PC-9 (cell line): Measurements from ENCODE around the gene RNF227. TPM values are rescaled to one million over a fixed set of nuclear protein-coding genes. Genes with fewer than 3 reads are reported as not detected.

Experiments
- BruUV-seq: library from RNA; stranded (reverse); fragments of 400-500 nt; replicated peaks from 2 replicates; lab custom pipeline; 2021; lab: Mats Ljungman, UMichigan
- CTCF ChIA-PET: fragments of 300-600 bp; sonication (Branson Sonifier 250); formaldehyde crosslinking; loops from one replicate; lab custom pipeline; 2022; ENCODE audit warnings: antibody characterized with exemption; lab: Charles Lee
- POLR2A ChIA-PET: fragments of 300-600 bp; sonication (Branson Sonifier 250); formaldehyde crosslinking; loops from one replicate; lab custom pipeline; 2022; ENCODE audit warnings: antibody characterized with exemption; ENCODE audit not compliant: unreplicated experiment; lab: Charles Lee
- DNase-seq, 2 experiments: peaks; one replicate each; pipeline versions ENCODE4 v3.0.0 to v3.0.0-alpha.2; 2015 to 2022; ENCODE audit warnings: mixed read lengths in 1 of 2
- H2AFZ ChIP-seq: fragments of 200-600 bp; sonication (generic); 2 replicates; pipeline ENCODE4 v1.8.1; 2017; ENCODE audit warnings: antibody characterized with exemption
- H3F3A ChIP-seq: fragments of 200-600 bp; sonication (generic); 2 replicates; pipeline ENCODE4 v1.8.1; 2017; ENCODE audit warnings: antibody characterized with exemption, mild to moderate bottlenecking, low read depth; ENCODE audit not compliant: insufficient read depth
- H3K27ac ChIP-seq: fragments of 200-600 bp; sonication (generic); 2 replicates; pipeline ENCODE4 v1.6.1; 2016; ENCODE audit warnings: mixed run types
- H3K27me3 ChIP-seq: fragments of 200-600 bp; sonication (generic); 2 replicates; pipeline ENCODE4 v1.6.1; 2016; ENCODE audit warnings: low read depth, mixed run types; ENCODE audit not compliant: insufficient read depth
- H3K36me3 ChIP-seq: fragments of 200-600 bp; sonication (generic); 2 replicates; pipeline ENCODE4 v1.6.1; 2016; ENCODE audit warnings: low read depth, mixed run types
- H3K4me1 ChIP-seq: fragments of 200-600 bp; sonication (generic); replicated peaks from 2 replicates; pipeline ENCODE4 v1.6.1; 2016; ENCODE audit warnings: mixed run types; ENCODE audit not compliant: insufficient read depth
- H3K4me2 ChIP-seq: fragments of 200-600 bp; sonication (generic); 2 replicates; pipeline ENCODE4 v1.6.1; 2017; ENCODE audit warnings: mixed run types
- H3K4me3 ChIP-seq: fragments of 200-600 bp; sonication (generic); 2 replicates; pipeline ENCODE4 v1.6.1; 2016; ENCODE audit warnings: mixed run types
- H3K79me2 ChIP-seq: fragments of 200-600 bp; sonication (generic); 2 replicates; pipeline ENCODE4 v1.6.1; 2017; ENCODE audit warnings: low read depth, mixed run types
- H3K9me2 ChIP-seq: fragments of 200-600 bp; sonication (generic); 2 replicates; pipeline ENCODE4 v1.8.1; 2017; ENCODE audit warnings: mild to moderate bottlenecking; ENCODE audit not compliant: insufficient read depth
- H3K9me3 ChIP-seq: fragments of 200-600 bp; sonication (generic); 2 replicates; pipeline ENCODE4 v1.8.1; 2016; ENCODE audit warnings: low read depth; ENCODE audit not compliant: insufficient read depth
- H4K20me1 ChIP-seq: fragments of 200-600 bp; sonication (generic); 2 replicates; pipeline ENCODE4 v1.8.1; 2017; ENCODE audit not compliant: insufficient read depth
- EZH2 ChIP-seq: fragments of 200-600 bp; sonication (generic); IDR thresholded peaks from 2 replicates; pipeline ENCODE4 v1.8.0; 2017; ENCODE audit warnings: antibody characterized with exemption, low read depth
- intact Hi-C: fragments of 100-400 bp; cut with micrococcal nuclease; formaldehyde crosslinking; loops from one replicate; pipeline ENCODE4 v1.10.0; 2022; ENCODE audit not compliant: unreplicated experiment
- total RNA-seq: library from RNA; stranded (reverse); gene quantifications from 2 replicates; pipeline ENCODE4 v1.2.3, GENCODE V29; 2021
- TF ChIP-seq, protein P1 (sequence below): fragments of 200-600 bp; sonication (generic); conservative IDR thresholded peaks from 2 replicates; pipeline ENCODE4 v1.6.1; 2017; ENCODE audit warnings: mixed run types, antibody characterized with exemption, mild to moderate bottlenecking, moderate library complexity

Gene RNF227
- total RNA-seq, 1 experiment from 2014 or later, result 3.1 TPM

- H3K4me3 ChIP-seq, result peak overlapping the region; percentile 84; the same call in 1 of the 2 replicates
- no peaks in the 10 kb centered on the region for H3K27me3 ChIP-seq
- intact Hi-C loops, result loop anchor here (5.0 to 10.0 kb wide), 2 partner anchors 48 to 300 kb away; partner anchors contain the start of genes CNTROB, MPDU1 and TRAPPC1
- H2AFZ ChIP-seq, result no peak overlapping the region
- no peaks in the 10 kb centered on the region for H3K9me3 ChIP-seq
- TF ChIP-seq, protein P1, sequence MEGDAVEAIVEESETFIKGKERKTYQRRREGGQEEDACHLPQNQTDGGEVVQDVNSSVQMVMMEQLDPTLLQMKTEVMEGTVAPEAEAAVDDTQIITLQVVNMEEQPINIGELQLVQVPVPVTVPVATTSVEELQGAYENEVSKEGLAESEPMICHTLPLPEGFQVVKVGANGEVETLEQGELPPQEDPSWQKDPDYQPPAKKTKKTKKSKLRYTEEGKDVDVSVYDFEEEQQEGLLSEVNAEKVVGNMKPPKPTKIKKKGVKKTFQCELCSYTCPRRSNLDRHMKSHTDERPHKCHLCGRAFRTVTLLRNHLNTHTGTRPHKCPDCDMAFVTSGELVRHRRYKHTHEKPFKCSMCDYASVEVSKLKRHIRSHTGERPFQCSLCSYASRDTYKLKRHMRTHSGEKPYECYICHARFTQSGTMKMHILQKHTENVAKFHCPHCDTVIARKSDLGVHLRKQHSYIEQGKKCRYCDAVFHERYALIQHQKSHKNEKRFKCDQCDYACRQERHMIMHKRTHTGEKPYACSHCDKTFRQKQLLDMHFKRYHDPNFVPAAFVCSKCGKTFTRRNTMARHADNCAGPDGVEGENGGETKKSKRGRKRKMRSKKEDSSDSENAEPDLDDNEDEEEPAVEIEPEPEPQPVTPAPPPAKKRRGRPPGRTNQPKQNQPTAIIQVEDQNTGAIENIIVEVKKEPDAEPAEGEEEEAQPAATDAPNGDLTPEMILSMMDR, result no peak
- no peak for TF ChIP-seq EZH2
- no peak overlapping the region for H3K4me2 ChIP-seq
- H3K79me2 ChIP-seq, result peaks cover 31% of the 10 kb centered on the region
- peaks cover 30% of the 10 kb centered on the region for H3F3A ChIP-seq
- no TSS peak for BruUV-seq
- DNase-seq, result peak in 1 of 2 experiments; percentile 25
- no peaks in the 10 kb centered on the region for H3K36me3 ChIP-seq
- H3K9me2 ChIP-seq, result no peaks in the 10 kb centered on the region
- peaks cover 24% of the 10 kb centered on the region for H3K4me1 ChIP-seq
- no peak overlapping the region for H3K27ac ChIP-seq
- ChIA-PET CTCF (no interaction called here), POLR2A (interaction anchor here (0.6 kb wide), 2 partner anchors 174 to 662 kb away, joined by 3 to 7 read pairs; no protein-coding TSS in a partner anchor)
- H4K20me1 ChIP-seq, result peaks cover 4% of the 10 kb centered on the region; the same call in 1 of the 2 replicates
Observed at GRCh38 chr17:7884581-7885366, 31.3 kb downstream of the RNF227 start.

DNA sequence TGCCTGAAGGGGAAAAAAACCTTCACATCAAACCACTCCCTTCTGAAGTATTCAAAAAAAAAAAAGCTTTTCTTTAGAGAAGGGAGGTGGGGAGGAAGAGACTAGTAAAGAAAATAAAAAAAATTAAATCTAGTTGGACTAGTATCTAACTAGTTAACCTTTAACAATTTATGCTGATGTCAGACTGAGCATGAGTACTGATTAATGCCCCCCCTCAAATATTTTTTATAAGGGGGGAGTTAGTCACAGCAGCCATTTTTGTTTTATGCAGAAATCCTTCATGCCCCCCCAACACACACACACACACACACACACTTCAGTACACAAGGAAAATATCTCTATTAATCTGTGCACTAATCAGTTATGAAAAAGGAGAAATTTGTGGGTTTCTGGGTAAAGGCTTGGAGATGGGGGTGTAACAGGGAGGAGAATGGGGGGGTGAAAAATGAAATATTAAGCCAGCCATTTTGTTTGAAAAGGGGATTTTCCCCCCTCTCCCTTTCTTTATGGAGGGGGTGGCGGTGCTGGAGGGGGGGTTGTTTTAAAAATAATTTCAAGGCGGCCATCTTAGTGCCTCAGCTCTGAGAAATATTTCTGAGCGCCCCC, 32.2 kb downstream of the RNF227 start:
- TF ChIP-seq EZH2, result no peak
- TF ChIP-seq, protein P1, result no peak
- TSS peak; percentile 14 for BruUV-seq
- H3F3A ChIP-seq, result peaks cover 23% of the 10 kb centered on the region
- H3K9me2 ChIP-seq, result no peaks in the 10 kb centered on the region
- H3K79me2 ChIP-seq, result peaks cover 22% of the 10 kb centered on the region
- no peaks in the 10 kb centered on the region for H3K36me3 ChIP-seq
- ChIA-PET CTCF (interaction anchor here (0.6 to 1.0 kb wide), 5 partner anchors 13 to 244 kb away, joined by 3 to 4 read pairs (median 3); no protein-coding TSS in a partner anchor), POLR2A (interaction anchor here (0.6 to 0.7 kb wide), 4 partner anchors 72 to 661 kb away, joined by 3 to 8 read pairs (median 6); partner anchors contain the start of gene NEURL4)
- H3K27me3 ChIP-seq, result no peaks in the 10 kb centered on the region
- peak in 1 of 2 experiments; percentile 57 for DNase-seq
- H3K9me3 ChIP-seq, result no peaks in the 10 kb centered on the region
- intact Hi-C loops, result loop anchor here (10.0 kb wide), 1 partner anchor 299 kb away; the partner anchor contains the start of gene MPDU1
- peaks cover 15% of the 10 kb centered on the region for H3K4me1 ChIP-seq
- peak overlapping the region; percentile 89 for H3K4me2 ChIP-seq
- H4K20me1 ChIP-seq, result no peaks in the 10 kb centered on the region
- peak overlapping the region; percentile 45 for H3K27ac ChIP-seq
- peak overlapping the region; percentile 62 for H3K4me3 ChIP-seq
- no peak overlapping the region for H2AFZ ChIP-seq

- H3K36me3 ChIP-seq, result no peaks in the 10 kb centered on the region
- no peaks in the 10 kb centered on the region for H4K20me1 ChIP-seq
- no peak for TF ChIP-seq EZH2
- TF ChIP-seq, protein P1, result no peak
- H3F3A ChIP-seq, result peaks cover 12% of the 10 kb centered on the region; the same call in 1 of the 2 replicates
- intact Hi-C loops, result loop anchor here (10.0 kb wide), 1 partner anchor 298 kb away; the partner anchor contains the start of gene MPDU1
- H3K9me2 ChIP-seq, result no peaks in the 10 kb centered on the region
- H3K79me2 ChIP-seq, result peaks cover 12% of the 10 kb centered on the region
- H2AFZ ChIP-seq, result no peak overlapping the region
- H3K4me1 ChIP-seq, result peaks cover 10% of the 10 kb centered on the region; the same call in 1 of the 2 replicates
- no peak for DNase-seq
- H3K9me3 ChIP-seq, result no peaks in the 10 kb centered on the region
- H3K27me3 ChIP-seq, result no peaks in the 10 kb centered on the region
- no peak overlapping the region for H3K27ac ChIP-seq
- BruUV-seq, result no TSS peak
- CTCF ChIA-PET, result interaction anchor here (0.7 kb wide), 1 partner anchor 107 kb away, joined by 4 read pairs; no protein-coding TSS in a partner anchor
- no peak overlapping the region for H3K4me3 ChIP-seq
- no peak overlapping the region for H3K4me2 ChIP-seq
- POLR2A ChIA-PET, result interaction anchor here (0.6 kb wide), 1 partner anchor 115 kb away, joined by 4 read pairs; no protein-coding TSS in a partner anchor
Observed at GRCh38 chr17:7882629-7883028, 33.5 kb downstream of the RNF227 start.
